Sigmoid colon (tissue), 4 donors: ENCODE measurements around the gene GRID2.

Experiments
- EP300 ChIP-seq, 4 donors: sonication (generic); formaldehyde crosslinking; IDR thresholded peaks; one replicate each; pipeline ENCODE4 v1.6.1; 2017; ENCODE audit warnings: antibody characterized with exemption in 4 of 4
- POLR2A ChIP-seq, 2 donors: fragments of 450-650 bp; IDR thresholded peaks; one replicate each; pipeline ENCODE4 v1.6.1; 2016; ENCODE audit warnings: antibody characterized with exemption in 2 of 2, mild to moderate bottlenecking in 2 of 2, moderate library complexity in 2 of 2
- POLR2AphosphoS5 ChIP-seq, 4 donors: sonication (generic); formaldehyde crosslinking; IDR thresholded peaks; one replicate each; pipeline ENCODE4 v1.6.1; 2017; ENCODE audit warnings: antibody characterized with exemption in 4 of 4
- TF ChIP-seq, protein P1 (sequence below), 4 experiments: fragments of 450-650 bp in 3 of 4; fragments of 200-600 bp in 1 of 4; IDR thresholded peaks; one replicate each; pipeline ENCODE4 v1.5.1; 2016 to 2019; ENCODE audit warnings: antibody characterized with exemption in 4 of 4, mild to moderate bottlenecking in 3 of 4, moderate library complexity in 2 of 4

DNA sequence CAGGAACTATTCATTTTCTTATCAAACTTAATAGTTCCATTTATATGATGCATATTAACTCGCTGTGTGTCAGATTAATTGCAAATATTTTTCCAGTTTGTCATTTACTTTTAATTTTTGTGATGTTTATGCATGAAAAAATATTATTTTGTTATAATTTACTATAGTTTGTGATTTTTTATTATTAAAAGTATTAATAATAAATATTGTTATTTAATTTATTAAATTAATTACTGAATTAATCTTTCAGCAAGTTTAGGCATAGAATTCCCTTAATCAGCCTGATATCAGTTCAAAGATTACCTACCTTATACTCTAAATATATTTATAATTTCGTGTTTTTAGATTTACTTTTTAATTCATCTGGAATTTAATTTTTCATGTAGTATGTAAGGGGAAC lies 1509.3 kb downstream of the GRID2 start:
- TF ChIP-seq, protein P1, sequence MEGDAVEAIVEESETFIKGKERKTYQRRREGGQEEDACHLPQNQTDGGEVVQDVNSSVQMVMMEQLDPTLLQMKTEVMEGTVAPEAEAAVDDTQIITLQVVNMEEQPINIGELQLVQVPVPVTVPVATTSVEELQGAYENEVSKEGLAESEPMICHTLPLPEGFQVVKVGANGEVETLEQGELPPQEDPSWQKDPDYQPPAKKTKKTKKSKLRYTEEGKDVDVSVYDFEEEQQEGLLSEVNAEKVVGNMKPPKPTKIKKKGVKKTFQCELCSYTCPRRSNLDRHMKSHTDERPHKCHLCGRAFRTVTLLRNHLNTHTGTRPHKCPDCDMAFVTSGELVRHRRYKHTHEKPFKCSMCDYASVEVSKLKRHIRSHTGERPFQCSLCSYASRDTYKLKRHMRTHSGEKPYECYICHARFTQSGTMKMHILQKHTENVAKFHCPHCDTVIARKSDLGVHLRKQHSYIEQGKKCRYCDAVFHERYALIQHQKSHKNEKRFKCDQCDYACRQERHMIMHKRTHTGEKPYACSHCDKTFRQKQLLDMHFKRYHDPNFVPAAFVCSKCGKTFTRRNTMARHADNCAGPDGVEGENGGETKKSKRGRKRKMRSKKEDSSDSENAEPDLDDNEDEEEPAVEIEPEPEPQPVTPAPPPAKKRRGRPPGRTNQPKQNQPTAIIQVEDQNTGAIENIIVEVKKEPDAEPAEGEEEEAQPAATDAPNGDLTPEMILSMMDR (IDR thresholded peaks at IDR 0.05), result no peak
- no peak for TF ChIP-seq POLR2A (IDR thresholded peaks at IDR 0.05)
- no peak for TF ChIP-seq POLR2AphosphoS5 (IDR thresholded peaks at IDR 0.05)
- no peak for TF ChIP-seq EP300 (IDR thresholded peaks at IDR 0.05)
